Erythroblast (primary cell): ENCODE results near the gene SUSD6.

Source experiments
- GATA1 ChIP-seq: IDR thresholded peaks from 2 replicates; pipeline ENCODE4 v1.6.1; 2011; ENCODE audit warnings: low read depth, mild to moderate bottlenecking, control low read depth, low read length, moderate library complexity
- POLR2A ChIP-seq: IDR thresholded peaks from 2 replicates; pipeline ENCODE4 v1.6.1; 2011; ENCODE audit warnings: mild to moderate bottlenecking, low read length

- no peak for TF ChIP-seq POLR2A
- TF ChIP-seq GATA1, result no peak
Measured at GRCh38 chr14:69663300-69663643, 51.9 kb downstream of the SUSD6 start.
